NCI-H146 treated with DMSO at 0.1 percent for 48 hours (cell line): Measurements from ENCODE around the gene ZNF526.

Experiments used
- DNase-seq: peaks from one replicate; lab custom pipeline; 2025; ENCODE audit not compliant: unreplicated experiment; lab: John Stamatoyannopoulos, UW

Gene ZNF526

GRCh38 chr19:42246143-42246921 is 26.2 kb downstream of the ZNF526 start:
- DNase-seq: no peak

DNA sequence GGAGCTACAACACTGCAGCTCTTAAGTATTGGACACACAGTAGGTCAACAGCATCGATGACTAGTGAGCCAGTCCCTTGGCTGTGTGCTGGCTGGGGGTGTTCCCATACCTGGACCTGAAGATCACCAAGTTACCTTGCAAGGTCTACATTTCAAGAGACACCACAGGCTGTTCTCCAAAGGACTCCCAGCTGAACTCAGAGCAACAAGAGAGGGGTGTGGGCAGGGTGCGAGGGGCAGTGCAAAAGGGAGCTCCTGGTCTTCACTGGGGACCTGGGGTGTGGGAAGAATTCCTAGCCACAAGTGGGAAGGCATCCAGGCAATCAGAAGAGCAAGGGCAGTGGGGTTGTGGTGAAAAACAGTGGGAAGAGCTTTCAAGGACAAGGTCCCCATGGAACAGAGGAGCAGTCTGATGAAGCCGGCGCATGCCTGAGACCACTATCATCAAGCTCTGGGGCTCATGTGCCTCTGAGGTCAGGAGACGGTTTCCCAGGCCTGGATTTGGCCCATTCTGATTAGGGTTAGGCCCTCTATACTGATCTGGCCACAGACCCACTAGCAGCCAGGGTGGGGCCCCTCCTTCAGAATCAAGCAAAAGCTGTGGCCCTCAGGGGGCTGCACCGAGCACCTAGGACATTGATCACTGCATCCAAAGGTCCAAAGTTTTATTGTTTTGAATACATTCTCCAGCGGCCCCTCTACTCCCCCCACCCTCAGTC is 27.0 kb downstream of the ZNF526 start:
- no peak for DNase-seq

- no peak for DNase-seq
These were observed 27.6 kb downstream of the ZNF526 start for GRCh38 chr19:42247640-42248199.

GRCh38 chr19:42248270-42249148 is 28.4 kb downstream of the ZNF526 start:
- DNase-seq: no peak

GRCh38 chr19:42249149-42249750 is 29.1 kb downstream of the ZNF526 start:
- no peak for DNase-seq

GRCh38 chr19:42249769-42250168 is 29.7 kb downstream of the ZNF526 start:
- DNase-seq: no peak

GRCh38 chr19:42250183-42250665 is 30.1 kb downstream of the ZNF526 start:
- no peak for DNase-seq

DNA sequence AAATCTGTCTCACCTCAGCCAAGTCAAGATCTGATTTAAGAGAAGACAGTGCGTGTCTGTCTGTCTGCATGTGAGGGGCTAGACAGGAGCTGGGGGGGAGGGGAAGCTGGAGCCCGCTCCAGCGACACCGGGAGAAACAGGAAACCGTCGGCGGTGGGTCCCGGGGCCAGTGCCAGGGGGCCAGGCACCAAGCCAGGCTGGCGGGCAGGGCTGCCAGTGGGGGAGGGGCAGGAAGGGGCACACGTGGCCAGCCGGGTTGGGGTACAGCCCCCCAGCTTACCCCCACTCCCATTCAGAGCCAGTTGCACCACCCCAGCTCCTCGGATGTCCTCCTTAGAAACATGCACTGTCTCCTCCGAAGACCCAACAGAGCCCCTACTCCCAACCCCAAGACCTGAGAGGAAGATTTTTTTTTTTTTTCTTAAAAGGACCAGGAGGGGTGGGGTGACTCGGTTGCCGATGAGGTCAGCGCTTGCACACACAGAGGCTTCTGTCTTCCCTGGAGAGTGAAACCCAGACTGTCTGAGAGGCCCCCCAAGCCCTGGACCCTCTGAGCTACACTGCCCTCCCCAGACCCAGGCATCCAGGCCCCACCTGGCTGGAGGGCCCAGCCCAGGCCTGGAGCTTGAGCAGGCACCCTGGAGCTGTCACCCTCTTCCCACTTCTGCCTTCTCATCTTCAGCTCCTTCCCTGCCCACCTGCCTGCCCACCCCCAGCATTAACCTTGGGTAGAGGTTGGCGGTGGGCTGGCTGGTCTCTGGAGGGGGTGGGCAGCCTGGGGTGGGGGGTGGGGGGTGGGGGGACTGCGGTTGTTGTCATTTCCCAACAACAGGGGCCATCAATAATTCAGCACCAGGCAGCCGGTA is 30.8 kb downstream of the ZNF526 start:
- no peak for DNase-seq

GRCh38 chr19:42251572-42252358 is 31.7 kb downstream of the ZNF526 start:
- no peak for DNase-seq

DNA sequence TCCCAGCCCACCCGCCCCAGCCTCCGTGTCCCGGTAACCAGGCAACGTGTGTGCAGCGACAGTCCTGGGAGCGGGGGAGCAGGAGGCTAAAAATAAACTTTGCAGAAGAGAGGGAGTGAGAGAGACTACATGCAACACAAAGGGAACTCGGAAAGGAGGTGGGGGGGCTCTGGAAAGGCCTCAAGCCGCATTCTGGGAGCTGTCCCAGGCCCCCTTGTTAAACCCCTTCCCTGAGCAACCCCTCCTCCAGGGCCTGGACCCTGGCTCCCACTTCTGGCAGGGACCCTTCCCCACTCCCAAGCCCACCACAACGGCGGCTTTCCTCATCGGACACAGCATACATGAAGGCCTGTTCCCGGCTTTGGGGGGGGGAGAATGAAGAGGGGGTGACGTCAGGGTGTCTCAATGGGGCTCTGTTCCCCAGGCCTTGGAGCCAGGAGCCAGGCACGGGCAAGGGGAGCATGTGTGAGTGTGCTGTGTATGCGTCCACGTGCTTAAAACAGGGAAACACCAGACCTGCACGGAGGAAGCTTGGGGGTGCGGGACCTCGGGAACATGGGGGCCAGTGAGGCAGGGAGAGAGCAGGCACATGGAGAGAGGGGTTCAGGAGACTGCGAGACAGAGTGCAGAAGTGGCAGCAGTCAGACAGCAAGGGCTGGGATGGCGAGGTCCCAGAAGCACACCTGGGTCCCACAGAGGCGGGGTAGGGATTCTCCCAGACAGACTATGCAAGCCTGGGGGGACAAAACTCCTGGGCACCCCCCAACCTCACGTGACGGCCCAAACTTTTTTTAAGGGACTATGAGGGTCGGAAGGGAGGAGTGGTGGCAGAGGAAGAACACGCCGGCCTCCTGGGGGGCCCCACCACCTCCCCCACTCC is 32.5 kb downstream of the ZNF526 start:
- no peak for DNase-seq

DNA sequence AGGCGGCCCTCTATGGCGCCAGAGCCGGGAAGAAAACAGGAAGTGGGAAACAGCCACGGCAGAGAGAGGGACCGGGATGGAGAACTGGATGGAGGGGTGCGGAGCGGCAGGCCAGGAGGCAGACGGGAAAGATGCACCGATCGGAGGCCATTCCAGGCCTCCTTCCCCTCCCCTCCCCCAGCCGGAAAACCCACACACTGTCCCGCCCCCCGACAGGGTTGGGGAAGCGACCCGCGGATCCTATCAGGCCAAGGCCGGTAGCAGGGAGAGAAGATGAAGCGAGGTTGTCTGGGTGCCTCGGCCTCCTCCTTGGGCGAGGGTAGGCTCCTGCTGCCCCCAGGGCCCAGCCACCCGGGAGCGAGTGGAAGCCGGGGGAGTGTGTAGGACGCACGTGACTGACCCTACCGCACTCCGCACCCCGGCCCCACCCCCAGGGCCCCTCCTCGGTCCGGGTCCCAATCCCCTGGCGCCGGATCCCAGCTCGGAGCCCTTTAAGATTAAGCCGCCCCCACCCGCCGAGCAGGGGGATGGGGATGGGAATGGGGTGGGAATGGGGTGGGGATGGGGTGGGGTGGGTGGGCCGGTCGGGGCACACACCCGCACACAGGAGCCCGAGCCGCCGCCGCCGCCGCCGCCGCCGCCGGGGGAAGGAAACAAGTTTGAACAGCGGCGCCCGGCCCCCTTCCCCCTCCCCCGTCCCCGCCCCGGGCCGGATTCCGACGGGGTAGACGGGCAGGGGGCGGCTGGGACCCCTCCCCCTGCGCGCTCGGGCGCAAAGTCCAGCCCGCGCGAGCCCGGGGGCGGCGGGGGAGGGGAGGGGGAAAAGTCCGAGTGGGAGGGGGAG is 33.4 kb downstream of the ZNF526 start:
- DNase-seq: no peak

GRCh38 chr19:42254089-42254849 is 34.2 kb downstream of the ZNF526 start:
- no peak for DNase-seq

DNA sequence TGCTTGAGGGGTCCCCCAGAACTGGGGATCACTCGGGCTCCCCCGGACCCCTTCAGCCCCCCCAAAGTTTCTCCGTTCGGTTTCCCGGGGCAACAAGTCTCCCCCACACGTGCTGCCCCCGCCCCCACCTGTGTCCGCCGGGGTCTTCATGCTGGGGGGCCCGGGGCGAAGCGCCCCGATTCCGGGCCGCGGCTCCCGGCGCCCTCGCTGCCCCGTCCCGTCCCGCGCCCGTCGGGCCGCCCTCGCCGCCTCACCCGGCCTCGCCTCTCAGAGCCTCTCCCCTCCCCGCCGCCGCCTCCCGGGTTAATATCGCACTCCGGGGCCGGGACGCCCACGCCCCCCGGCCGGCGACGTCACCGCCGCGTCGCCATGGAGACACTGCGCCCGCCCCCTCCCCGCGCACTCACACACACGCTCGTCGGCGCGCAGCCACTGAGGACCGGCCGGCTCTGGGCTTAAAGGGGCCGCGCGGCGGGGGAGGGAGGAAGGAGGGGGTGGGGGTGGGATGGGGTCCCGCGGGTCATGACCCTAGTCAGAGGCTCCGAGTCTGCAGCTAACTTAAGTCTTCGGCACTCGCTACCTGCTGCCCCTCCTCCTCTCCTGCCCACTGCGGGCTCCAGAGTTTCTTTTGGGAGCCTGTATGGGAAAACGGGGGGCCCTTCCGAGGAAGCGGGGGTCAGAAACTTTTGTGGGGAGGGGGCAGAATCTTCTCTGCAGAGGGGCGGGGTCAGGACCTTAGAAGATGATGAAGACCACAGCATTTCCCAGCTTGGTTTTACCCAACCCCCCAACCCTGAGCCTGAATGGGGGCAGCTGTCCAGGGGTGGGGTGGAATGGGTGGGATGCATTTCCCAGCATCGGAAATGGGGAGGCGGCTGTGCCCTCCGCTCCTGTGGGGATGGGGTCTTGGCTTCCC is 35.0 kb downstream of the ZNF526 start, which contains the start of gene ERF:
ERF (minus strand) TSS at position 279 of the 916 bp plus-strand sequence; CDS start at position 150, 129 bp downstream.
- DNase-seq: peak; percentile 65

DNA sequence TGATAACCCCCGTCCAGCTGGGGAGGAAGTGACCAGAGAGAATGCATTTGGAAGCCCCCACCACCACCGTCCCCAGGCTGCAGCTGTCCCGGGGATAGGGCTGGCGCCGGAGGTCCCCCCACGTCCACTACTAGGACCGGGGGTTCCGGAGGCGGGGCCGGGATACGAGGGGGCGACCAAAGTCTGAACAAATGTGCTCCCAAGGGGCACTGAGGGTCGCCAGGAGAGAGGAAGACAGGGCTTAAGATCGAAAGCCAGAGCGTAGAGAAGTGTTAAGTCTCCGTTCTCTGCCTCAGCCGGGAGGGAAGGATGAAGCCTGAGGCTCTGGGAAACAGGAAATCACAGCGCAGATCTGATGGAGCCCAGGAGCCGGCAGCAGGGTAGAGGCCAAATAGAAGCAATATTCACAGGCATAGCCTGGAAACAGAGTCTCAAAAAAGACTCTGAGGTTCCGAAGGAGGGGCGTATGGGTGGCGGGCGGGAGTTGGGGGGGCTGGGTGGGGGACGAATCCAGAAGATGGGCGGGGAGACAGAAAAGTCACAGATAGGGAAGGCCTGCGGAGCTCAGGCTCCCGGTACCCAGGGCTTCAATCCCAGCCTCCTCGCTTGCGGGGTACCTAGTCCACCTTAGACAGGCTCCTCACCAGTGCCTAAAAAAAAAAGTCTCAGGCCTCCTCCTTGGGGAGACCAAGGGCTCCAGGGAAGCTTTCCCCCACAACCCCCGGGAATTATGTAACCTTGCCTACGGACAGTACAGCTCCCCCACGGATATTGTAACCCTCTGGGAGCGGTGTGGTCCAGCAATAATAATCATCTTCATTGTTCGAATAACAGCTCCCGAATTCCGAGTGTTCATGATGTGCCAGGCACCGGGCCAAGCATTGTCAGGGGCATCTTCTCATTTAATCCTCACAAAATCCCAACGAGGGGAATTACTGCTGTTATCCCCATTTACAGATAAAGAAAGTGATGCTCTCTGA is 35.9 kb downstream of the ZNF526 start:
- peak; percentile 58 for DNase-seq
